H1 (cell line): ENCODE results near the gene CST7. TPM values are rescaled to one million over a fixed set of nuclear protein-coding genes. Genes with fewer than 3 reads are reported as not detected.

Experiments used
- CHD7 ChIP-seq: fragments of 300-600 bp; sonication (generic); IDR thresholded peaks from 2 replicates; pipeline ENCODE4 v1.7.1; 2012; ENCODE audit warnings: low read length, moderate library complexity, mild to moderate bottlenecking, inconsistent platforms; ENCODE audit not compliant: insufficient replicate concordance
- polyA plus RNA-seq, 7 experiments: library from polyadenylated mRNA; depleted of rRNA in 3 of 7; stranded (reverse) in 5 of 7; unstranded in 2 of 7; fragments of >200 nt in 5 of 7; fragments of 200-250 nt in 2 of 7; gene quantifications; 1 replicate in 5 of 7; 2 replicates in 1 of 7; 4 replicates in 1 of 7; pipeline versions ENCODE4 v1.2.1 to v1.2.3, GENCODE V29; 2011 to 2013; ENCODE audit warnings: missing spikeins in 2 of 7, mixed read lengths in 2 of 7
- total RNA-seq: library from RNA; stranded (reverse); fragmentation: NEBNext Ultra II Directional; extraction: Animal tissue kit (Norgen Biotek cat#: 25700); gene quantifications from 2 replicates; pipeline ENCODE4 v1.2.1, GENCODE V29; 2021

The CST7 gene
- total and polyA plus RNA-seq, 2 of the 8 experiments (the other 6 are each of a cell fraction or from before 2014, with no cell fraction given), result not detected

GRCh38 chr20:24955045-24955444 lies 6.0 kb downstream of the CST7 start (continued):
- TF ChIP-seq CHD7, result no peak
